ENCODE measurements around the gene ITGA1. TPM values are rescaled to one million over a fixed set of nuclear protein-coding genes. Genes with fewer than 3 reads are reported as not detected.

ITGA1 gene
- total and polyA plus RNA-seq, 2 of the 13 experiments (the other 11 are each of a cell fraction or from before 2014, with no cell fraction given) = 23.1 to 28.6 TPM

DNA sequence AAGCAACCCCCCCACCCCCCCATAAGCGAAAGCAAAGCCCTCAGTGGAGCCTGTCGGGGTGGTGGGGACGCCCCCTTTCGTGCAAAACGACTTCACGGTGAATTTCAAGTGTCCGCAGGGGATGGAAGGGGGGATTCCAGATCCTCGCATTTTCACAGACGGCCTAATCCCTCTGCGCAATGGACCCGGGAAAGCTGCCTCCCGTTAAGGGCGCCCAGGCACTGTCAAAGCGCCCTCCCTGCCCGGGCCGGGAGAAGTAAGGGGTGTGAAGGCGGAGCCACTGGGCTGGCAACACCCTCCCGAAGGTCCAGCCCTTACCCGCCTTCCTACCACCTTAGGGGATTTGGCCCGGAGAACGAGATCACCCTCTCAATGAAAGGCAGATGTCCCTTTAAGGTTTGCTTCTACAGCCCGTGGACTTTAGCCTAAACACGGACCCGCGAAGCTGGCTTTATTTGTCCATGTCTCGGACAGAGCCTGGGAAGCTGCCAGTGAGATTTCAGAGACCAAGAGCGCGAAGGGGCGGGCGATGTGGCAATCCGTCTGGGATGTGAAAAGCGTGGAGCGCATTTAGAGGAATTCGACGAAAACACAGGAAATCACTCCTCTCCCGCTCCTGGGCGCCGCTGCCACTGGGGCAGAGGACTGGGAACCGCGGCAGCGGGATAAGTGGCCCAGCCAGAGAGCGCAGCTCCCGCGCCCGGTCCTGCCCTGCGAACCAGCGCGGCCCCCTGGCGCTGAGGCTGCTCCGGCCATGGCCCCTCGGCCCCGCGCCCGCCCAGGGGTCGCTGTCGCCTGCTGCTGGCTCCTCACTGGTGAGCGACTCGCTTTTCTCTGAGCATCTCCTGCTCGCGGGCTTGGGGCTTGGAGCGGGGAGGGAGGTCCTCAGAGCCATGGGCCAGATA, at the start of gene ITGA1, which contains the start of gene PELO (continued):
- TF ChIP-seq, protein P1, sequence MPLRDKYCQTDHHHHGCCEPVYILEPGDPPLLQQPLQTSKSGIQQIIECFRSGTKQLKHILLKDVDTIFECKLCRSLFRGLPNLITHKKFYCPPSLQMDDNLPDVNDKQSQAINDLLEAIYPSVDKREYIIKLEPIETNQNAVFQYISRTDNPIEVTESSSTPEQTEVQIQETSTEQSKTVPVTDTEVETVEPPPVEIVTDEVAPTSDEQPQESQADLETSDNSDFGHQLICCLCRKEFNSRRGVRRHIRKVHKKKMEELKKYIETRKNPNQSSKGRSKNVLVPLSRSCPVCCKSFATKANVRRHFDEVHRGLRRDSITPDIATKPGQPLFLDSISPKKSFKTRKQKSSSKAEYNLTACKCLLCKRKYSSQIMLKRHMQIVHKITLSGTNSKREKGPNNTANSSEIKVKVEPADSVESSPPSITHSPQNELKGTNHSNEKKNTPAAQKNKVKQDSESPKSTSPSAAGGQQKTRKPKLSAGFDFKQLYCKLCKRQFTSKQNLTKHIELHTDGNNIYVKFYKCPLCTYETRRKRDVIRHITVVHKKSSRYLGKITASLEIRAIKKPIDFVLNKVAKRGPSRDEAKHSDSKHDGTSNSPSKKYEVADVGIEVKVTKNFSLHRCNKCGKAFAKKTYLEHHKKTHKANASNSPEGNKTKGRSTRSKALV (CRISPR knock-in tag; IDR thresholded peaks at IDR 0.05) = peak; percentile 89; the same call in 1 of the 2 replicates
- TF ChIP-seq SCMH1 (CRISPR knock-in tag; IDR thresholded peaks at IDR 0.05; ENCODE audit: borderline replicate concordance) (no peak), ZFP36 (IDR thresholded peaks at IDR 0.05; ENCODE audit: borderline replicate concordance, low read depth, low read length, partially characterized antibody) (no peak), EEA1 (CRISPR knock-in tag; IDR thresholded peaks at IDR 0.05; ENCODE audit: borderline replicate concordance) (peak; percentile 77; the same call in 1 of the 2 replicates), RARG (CRISPR knock-in tag; IDR thresholded peaks at IDR 0.05; ENCODE audit: low read depth) (no peak)
- TF ChIP-seq, protein P2, sequence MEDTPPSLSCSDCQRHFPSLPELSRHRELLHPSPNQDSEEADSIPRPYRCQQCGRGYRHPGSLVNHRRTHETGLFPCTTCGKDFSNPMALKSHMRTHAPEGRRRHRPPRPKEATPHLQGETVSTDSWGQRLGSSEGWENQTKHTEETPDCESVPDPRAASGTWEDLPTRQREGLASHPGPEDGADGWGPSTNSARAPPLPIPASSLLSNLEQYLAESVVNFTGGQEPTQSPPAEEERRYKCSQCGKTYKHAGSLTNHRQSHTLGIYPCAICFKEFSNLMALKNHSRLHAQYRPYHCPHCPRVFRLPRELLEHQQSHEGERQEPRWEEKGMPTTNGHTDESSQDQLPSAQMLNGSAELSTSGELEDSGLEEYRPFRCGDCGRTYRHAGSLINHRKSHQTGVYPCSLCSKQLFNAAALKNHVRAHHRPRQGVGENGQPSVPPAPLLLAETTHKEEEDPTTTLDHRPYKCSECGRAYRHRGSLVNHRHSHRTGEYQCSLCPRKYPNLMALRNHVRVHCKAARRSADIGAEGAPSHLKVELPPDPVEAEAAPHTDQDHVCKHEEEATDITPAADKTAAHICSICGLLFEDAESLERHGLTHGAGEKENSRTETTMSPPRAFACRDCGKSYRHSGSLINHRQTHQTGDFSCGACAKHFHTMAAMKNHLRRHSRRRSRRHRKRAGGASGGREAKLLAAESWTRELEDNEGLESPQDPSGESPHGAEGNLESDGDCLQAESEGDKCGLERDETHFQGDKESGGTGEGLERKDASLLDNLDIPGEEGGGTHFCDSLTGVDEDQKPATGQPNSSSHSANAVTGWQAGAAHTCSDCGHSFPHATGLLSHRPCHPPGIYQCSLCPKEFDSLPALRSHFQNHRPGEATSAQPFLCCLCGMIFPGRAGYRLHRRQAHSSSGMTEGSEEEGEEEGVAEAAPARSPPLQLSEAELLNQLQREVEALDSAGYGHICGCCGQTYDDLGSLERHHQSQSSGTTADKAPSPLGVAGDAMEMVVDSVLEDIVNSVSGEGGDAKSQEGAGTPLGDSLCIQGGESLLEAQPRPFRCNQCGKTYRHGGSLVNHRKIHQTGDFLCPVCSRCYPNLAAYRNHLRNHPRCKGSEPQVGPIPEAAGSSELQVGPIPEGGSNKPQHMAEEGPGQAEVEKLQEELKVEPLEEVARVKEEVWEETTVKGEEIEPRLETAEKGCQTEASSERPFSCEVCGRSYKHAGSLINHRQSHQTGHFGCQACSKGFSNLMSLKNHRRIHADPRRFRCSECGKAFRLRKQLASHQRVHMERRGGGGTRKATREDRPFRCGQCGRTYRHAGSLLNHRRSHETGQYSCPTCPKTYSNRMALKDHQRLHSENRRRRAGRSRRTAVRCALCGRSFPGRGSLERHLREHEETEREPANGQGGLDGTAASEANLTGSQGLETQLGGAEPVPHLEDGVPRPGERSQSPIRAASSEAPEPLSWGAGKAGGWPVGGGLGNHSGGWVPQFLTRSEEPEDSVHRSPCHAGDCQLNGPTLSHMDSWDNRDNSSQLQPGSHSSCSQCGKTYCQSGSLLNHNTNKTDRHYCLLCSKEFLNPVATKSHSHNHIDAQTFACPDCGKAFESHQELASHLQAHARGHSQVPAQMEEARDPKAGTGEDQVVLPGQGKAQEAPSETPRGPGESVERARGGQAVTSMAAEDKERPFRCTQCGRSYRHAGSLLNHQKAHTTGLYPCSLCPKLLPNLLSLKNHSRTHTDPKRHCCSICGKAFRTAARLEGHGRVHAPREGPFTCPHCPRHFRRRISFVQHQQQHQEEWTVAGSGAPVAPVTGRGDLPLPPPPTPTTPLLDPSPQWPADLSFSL (CRISPR knock-in tag; IDR thresholded peaks at IDR 0.05) = peak; percentile 22; the same call in 1 of the 2 replicates
- TF ChIP-seq, protein P3, sequence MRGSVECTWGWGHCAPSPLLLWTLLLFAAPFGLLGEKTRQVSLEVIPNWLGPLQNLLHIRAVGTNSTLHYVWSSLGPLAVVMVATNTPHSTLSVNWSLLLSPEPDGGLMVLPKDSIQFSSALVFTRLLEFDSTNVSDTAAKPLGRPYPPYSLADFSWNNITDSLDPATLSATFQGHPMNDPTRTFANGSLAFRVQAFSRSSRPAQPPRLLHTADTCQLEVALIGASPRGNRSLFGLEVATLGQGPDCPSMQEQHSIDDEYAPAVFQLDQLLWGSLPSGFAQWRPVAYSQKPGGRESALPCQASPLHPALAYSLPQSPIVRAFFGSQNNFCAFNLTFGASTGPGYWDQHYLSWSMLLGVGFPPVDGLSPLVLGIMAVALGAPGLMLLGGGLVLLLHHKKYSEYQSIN (CRISPR knock-in tag; IDR thresholded peaks at IDR 0.05; ENCODE audit: borderline replicate concordance) = no peak
- TF ChIP-seq, protein P4, sequence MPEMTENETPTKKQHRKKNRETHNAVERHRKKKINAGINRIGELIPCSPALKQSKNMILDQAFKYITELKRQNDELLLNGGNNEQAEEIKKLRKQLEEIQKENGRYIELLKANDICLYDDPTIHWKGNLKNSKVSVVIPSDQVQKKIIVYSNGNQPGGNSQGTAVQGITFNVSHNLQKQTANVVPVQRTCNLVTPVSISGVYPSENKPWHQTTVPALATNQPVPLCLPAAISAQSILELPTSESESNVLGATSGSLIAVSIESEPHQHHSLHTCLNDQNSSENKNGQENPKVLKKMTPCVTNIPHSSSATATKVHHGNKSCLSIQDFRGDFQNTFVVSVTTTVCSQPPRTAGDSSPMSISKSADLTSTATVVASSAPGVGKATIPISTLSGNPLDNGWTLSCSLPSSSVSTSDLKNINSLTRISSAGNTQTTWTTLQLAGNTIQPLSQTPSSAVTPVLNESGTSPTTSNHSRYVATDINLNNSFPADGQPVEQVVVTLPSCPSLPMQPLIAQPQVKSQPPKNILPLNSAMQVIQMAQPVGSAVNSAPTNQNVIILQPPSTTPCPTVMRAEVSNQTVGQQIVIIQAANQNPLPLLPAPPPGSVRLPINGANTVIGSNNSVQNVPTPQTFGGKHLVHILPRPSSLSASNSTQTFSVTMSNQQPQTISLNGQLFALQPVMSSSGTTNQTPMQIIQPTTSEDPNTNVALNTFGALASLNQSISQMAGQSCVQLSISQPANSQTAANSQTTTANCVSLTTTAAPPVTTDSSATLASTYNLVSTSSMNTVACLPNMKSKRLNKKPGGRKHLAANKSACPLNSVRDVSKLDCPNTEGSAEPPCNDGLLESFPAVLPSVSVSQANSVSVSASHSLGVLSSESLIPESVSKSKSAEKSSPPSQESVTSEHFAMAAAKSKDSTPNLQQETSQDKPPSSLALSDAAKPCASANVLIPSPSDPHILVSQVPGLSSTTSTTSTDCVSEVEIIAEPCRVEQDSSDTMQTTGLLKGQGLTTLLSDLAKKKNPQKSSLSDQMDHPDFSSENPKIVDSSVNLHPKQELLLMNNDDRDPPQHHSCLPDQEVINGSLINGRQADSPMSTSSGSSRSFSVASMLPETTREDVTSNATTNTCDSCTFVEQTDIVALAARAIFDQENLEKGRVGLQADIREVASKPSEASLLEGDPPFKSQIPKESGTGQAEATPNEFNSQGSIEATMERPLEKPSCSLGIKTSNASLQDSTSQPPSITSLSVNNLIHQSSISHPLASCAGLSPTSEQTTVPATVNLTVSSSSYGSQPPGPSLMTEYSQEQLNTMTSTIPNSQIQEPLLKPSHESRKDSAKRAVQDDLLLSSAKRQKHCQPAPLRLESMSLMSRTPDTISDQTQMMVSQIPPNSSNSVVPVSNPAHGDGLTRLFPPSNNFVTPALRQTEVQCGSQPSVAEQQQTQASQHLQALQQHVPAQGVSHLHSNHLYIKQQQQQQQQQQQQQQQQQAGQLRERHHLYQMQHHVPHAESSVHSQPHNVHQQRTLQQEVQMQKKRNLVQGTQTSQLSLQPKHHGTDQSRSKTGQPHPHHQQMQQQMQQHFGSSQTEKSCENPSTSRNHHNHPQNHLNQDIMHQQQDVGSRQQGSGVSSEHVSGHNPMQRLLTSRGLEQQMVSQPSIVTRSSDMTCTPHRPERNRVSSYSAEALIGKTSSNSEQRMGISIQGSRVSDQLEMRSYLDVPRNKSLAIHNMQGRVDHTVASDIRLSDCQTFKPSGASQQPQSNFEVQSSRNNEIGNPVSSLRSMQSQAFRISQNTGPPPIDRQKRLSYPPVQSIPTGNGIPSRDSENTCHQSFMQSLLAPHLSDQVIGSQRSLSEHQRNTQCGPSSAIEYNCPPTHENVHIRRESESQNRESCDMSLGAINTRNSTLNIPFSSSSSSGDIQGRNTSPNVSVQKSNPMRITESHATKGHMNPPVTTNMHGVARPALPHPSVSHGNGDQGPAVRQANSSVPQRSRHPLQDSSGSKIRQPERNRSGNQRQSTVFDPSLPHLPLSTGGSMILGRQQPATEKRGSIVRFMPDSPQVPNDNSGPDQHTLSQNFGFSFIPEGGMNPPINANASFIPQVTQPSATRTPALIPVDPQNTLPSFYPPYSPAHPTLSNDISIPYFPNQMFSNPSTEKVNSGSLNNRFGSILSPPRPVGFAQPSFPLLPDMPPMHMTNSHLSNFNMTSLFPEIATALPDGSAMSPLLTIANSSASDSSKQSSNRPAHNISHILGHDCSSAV (CRISPR knock-in tag; IDR thresholded peaks at IDR 0.05; ENCODE audit: borderline replicate concordance) = 0 out of 2 replicates have a peak, but pooled peaks have one; percentile 50

Measured in HepG2 (cell line).